Neural cell (in vitro differentiated cells): ENCODE measurements around the gene FBL. TPM values are rescaled to one million over a fixed set of nuclear protein-coding genes. Genes with fewer than 3 reads are reported as not detected.

Experiments used
- H2AFZ ChIP-seq: fragments of 200-600, 300-800 bp; sonication (generic), shearing (Covaris generic); 2 replicates; pipeline ENCODE4 v1.6.0; 2014; ENCODE audit warnings: low read depth, mild to moderate bottlenecking, antibody characterized with exemption, low read length, moderate library complexity
- H3F3A ChIP-seq: fragments of 200-600 bp; shearing (Covaris generic); 2 replicates; pipeline ENCODE4 v1.6.1; 2016; ENCODE audit warnings: mild to moderate bottlenecking, moderate library complexity, mixed read lengths, antibody characterized with exemption, low read length; ENCODE audit not compliant: insufficient read depth, poor library complexity, severe bottlenecking
- H3K27ac ChIP-seq: fragments of 200-600, 300-800 bp; sonication (generic), shearing (Covaris generic); 2 replicates; pipeline ENCODE4 v1.5.1; 2014; ENCODE audit warnings: mild to moderate bottlenecking, low read length, moderate library complexity
- H3K27me3 ChIP-seq: fragments of 300-800, 200-600 bp; sonication (generic), shearing (Covaris generic); 2 replicates; pipeline ENCODE4 v1.6.0; 2014; ENCODE audit warnings: mild to moderate bottlenecking, low read depth, low read length, moderate library complexity; ENCODE audit not compliant: insufficient read depth
- H3K36me3 ChIP-seq: fragments of 300-800, 200-600 bp; sonication (generic), shearing (Covaris generic); 2 replicates; pipeline ENCODE4 v1.5.1; 2014; ENCODE audit warnings: mild to moderate bottlenecking, antibody characterized with exemption, low read length, moderate library complexity; ENCODE audit not compliant: insufficient read depth
- H3K4me2 ChIP-seq: fragments of 300-800, 200-600 bp; sonication (generic), shearing (Covaris generic); 2 replicates; pipeline ENCODE4 v1.6.0; 2014; ENCODE audit warnings: mild to moderate bottlenecking, low read length
- H3K4me3 ChIP-seq: fragments of 300-800, 200-600 bp; sonication (generic), shearing (Covaris generic); 2 replicates; pipeline ENCODE4 v1.5.1; 2014; ENCODE audit warnings: mild to moderate bottlenecking, low read length, moderate library complexity
- H3K79me2 ChIP-seq: fragments of 200-600 bp; shearing (Covaris generic); replicated peaks from 2 replicates; pipeline ENCODE4 v1.6.0; 2014; ENCODE audit warnings: mild to moderate bottlenecking, low read length, moderate library complexity; ENCODE audit not compliant: insufficient read depth
- H3K9ac ChIP-seq: fragments of 300-800, 200-600 bp; sonication (generic), shearing (Covaris generic); 2 replicates; pipeline ENCODE4 v1.6.1; 2016; ENCODE audit warnings: mild to moderate bottlenecking, low read length, mixed read lengths
- H3K9me2 ChIP-seq: fragments of 200-600 bp; shearing (Covaris generic); 2 replicates; pipeline ENCODE4 v1.6.1; 2016; ENCODE audit warnings: mild to moderate bottlenecking, low read length, mixed read lengths; ENCODE audit not compliant: insufficient read depth
- H3K9me3 ChIP-seq: fragments of 200-600, 300-800 bp; sonication (generic), shearing (Covaris generic); 2 replicates; pipeline ENCODE4 v1.6.1; 2016; ENCODE audit warnings: mild to moderate bottlenecking, mixed run types, low read length, moderate library complexity, mixed read lengths
- H4K20me1 ChIP-seq: fragments of 200-600 bp; shearing (Covaris generic); 2 replicates; pipeline ENCODE4 v1.6.1; 2016; ENCODE audit warnings: mild to moderate bottlenecking, mixed run types; ENCODE audit not compliant: insufficient read depth
- EP300 ChIP-seq: fragments of 450-650 bp; conservative IDR thresholded peaks from 2 replicates; pipeline ENCODE4 v1.6.1; 2014; ENCODE audit warnings: antibody characterized with exemption, mild to moderate bottlenecking, moderate library complexity; ENCODE audit not compliant: poor library complexity, severe bottlenecking
- EZH2 ChIP-seq: fragments of 200-600, 300-800 bp; shearing (Covaris generic), sonication (generic); IDR thresholded peaks from 2 replicates; pipeline ENCODE4 v1.6.1; 2014; ENCODE audit warnings: antibody characterized with exemption, low read length, borderline replicate concordance, mild to moderate bottlenecking; ENCODE audit not compliant: insufficient read depth, poor library complexity, severe bottlenecking
- MXI1 ChIP-seq: fragments of 450-650 bp; conservative IDR thresholded peaks from 2 replicates; pipeline ENCODE4 v1.6.1; 2014; ENCODE audit warnings: antibody characterized with exemption, mild to moderate bottlenecking; ENCODE audit not compliant: poor library complexity, severe bottlenecking
- POLR2AphosphoS5 ChIP-seq: IDR thresholded peaks from 2 replicates; pipeline ENCODE4 v1.6.1; 2012
- RAD21 ChIP-seq: fragments of 450-650 bp; conservative IDR thresholded peaks from 2 replicates; pipeline ENCODE4 v1.6.1; 2014; ENCODE audit warnings: antibody characterized with exemption, mild to moderate bottlenecking, moderate library complexity
- REST ChIP-seq: IDR thresholded peaks from 2 replicates; pipeline ENCODE4 v1.6.1; 2012; ENCODE audit warnings: borderline replicate concordance
- SMC3 ChIP-seq: fragments of 450-650 bp; conservative IDR thresholded peaks from 2 replicates; pipeline ENCODE4 v1.6.1; 2014; ENCODE audit warnings: antibody characterized with exemption, mild to moderate bottlenecking, moderate library complexity; ENCODE audit not compliant: poor library complexity
- TAF1 ChIP-seq: IDR thresholded peaks from 2 replicates; pipeline ENCODE4 v1.6.1; 2012; ENCODE audit warnings: low read depth
- polyA plus RNA-seq: library from polyadenylated mRNA; depleted of rRNA; stranded (reverse); fragments of >200 nt; gene quantifications from 2 replicates; pipeline ENCODE4 v1.2.3, GENCODE V29; 2014
- TF ChIP-seq, protein P1 (sequence below): fragments of 450-650 bp; IDR thresholded peaks from 2 replicates; pipeline ENCODE4 v1.5.1; 2014; ENCODE audit warnings: antibody characterized with exemption, mild to moderate bottlenecking, moderate library complexity; ENCODE audit not compliant: poor library complexity, severe bottlenecking

The FBL gene
- polyA plus RNA-seq, 1 donor from 2014 or later: 84.7 TPM

GRCh38 chr19:39874404-39874803 lies 28.2 kb upstream of the FBL start:
- H3K9me2 ChIP-seq: no peaks in the 10 kb centered on the region

DNA sequence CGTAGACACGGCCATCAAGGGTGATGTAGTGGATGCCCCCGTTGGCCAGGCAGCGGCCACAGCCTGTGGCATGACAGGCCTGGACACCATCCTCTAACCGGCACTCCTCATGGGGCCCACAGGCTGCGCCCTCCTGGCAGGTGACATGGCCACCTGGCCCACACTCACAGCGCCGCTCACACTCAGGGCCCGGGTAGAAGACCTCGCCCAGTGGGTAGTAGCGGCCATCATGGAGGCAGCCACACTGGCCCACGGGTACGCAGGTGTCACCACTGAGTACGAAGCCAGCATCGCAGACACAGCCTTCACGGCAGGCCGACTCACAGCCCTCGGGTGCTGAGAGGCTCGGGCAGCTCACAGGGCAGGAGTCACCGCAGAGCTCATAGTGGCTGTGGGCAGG lies 27.2 kb upstream of the FBL start:
- no peaks in the 10 kb centered on the region for H3K27me3 ChIP-seq
- H3K9me2 ChIP-seq: no peaks in the 10 kb centered on the region
- H3K79me2 ChIP-seq: no peaks in the 10 kb centered on the region
- no peaks in the 10 kb centered on the region for H3F3A ChIP-seq
- no peak overlapping the region for H3K4me2 ChIP-seq
- H3K27ac ChIP-seq: no peak overlapping the region
- no peak overlapping the region for H2AFZ ChIP-seq
- no peak for TF ChIP-seq MXI1
- H3K9me3 ChIP-seq: no peaks in the 10 kb centered on the region
- H3K36me3 ChIP-seq: no peaks in the 10 kb centered on the region
- H3K9ac ChIP-seq: no peak overlapping the region
- H4K20me1 ChIP-seq: no peaks in the 10 kb centered on the region
- no peak overlapping the region for H3K4me3 ChIP-seq

More at GRCh38 chr19:39874404-39874803, 28.2 kb upstream of the FBL start:
- H4K20me1 ChIP-seq: no peaks in the 10 kb centered on the region
- H2AFZ ChIP-seq: no peak overlapping the region
- no peak overlapping the region for H3K4me3 ChIP-seq
- no peak overlapping the region for H3K4me2 ChIP-seq
- H3K27me3 ChIP-seq: no peaks in the 10 kb centered on the region
- H3K9me3 ChIP-seq: no peaks in the 10 kb centered on the region
- no peak overlapping the region for H3K27ac ChIP-seq
- no peaks in the 10 kb centered on the region for H3K79me2 ChIP-seq
- H3K9ac ChIP-seq: no peak overlapping the region
- no peaks in the 10 kb centered on the region for H3K36me3 ChIP-seq
- H3F3A ChIP-seq: no peaks in the 10 kb centered on the region
- TF ChIP-seq TAF1 (no peak), POLR2AphosphoS5 (no peak), MXI1 (no peak), RAD21 (no peak), EZH2 (no peak), SMC3 (no peak), EP300 (no peak), REST (no peak)
- TF ChIP-seq, protein P1, sequence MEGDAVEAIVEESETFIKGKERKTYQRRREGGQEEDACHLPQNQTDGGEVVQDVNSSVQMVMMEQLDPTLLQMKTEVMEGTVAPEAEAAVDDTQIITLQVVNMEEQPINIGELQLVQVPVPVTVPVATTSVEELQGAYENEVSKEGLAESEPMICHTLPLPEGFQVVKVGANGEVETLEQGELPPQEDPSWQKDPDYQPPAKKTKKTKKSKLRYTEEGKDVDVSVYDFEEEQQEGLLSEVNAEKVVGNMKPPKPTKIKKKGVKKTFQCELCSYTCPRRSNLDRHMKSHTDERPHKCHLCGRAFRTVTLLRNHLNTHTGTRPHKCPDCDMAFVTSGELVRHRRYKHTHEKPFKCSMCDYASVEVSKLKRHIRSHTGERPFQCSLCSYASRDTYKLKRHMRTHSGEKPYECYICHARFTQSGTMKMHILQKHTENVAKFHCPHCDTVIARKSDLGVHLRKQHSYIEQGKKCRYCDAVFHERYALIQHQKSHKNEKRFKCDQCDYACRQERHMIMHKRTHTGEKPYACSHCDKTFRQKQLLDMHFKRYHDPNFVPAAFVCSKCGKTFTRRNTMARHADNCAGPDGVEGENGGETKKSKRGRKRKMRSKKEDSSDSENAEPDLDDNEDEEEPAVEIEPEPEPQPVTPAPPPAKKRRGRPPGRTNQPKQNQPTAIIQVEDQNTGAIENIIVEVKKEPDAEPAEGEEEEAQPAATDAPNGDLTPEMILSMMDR: no peak
